ENCODE data around the gene PHAF1. TPM values are rescaled to one million over a fixed set of nuclear protein-coding genes. Genes with fewer than 3 reads are reported as not detected.

PHAF1 gene
- total and polyA plus RNA-seq, 9 of the 15 experiments (the other 6 are each of a cell fraction or from before 2014, with no cell fraction given): 5.1 to 25.4 (median 13.8) TPM

Other genes starting within 250 kb of the PHAF1 start
Only the 7 nearest of the 23 such genes appear.
- 0.91 and 2.1 TPM in 2 replicates for gene B3GNT9, start 41.1 kb downstream of the PHAF1 start, total RNA-seq (2014; rRNA removed)
- 0.67 and 0.91 TPM in 2 replicates for gene B3GNT9, start 41.1 kb downstream of the PHAF1 start, total RNA-seq (2014; rRNA removed; fragmentation: Illumina TruSeq; extraction: Trizol)
- 1.1 TPM in 2 replicates for gene B3GNT9, start 41.1 kb downstream of the PHAF1 start, total RNA-seq (2015; rRNA removed; fragmentation: Illumina TruSeq; extraction: Trizol)
- gene B3GNT9, start 41.1 kb downstream of the PHAF1 start, total RNA-seq (2021): 1.5 and 1.8 TPM in 2 replicates
- gene B3GNT9, start 41.1 kb downstream of the PHAF1 start, polyA plus RNA-seq (2011; rRNA removed): 1.5 TPM in 2 replicates
- 0.90 and 1.1 TPM in 2 replicates for gene B3GNT9, start 41.1 kb downstream of the PHAF1 start, polyA plus RNA-seq (2014; fragmentation: Illumina TruSeq; extraction: Trizol)
- gene B3GNT9, start 41.1 kb downstream of the PHAF1 start, polyA plus RNA-seq (2014; fragmentation: Nextera tagmentation; extraction: Ambion mirVana): under 1 TPM in 1 of 2 experiments, not detected in 1; 0.01 TPM
- 1.6 TPM in 2 replicates for gene B3GNT9, start 41.1 kb downstream of the PHAF1 start, polyA plus RNA-seq (2014; rRNA removed)
- gene TRADD, start 50.0 kb downstream of the PHAF1 start, total RNA-seq (2014; rRNA removed): 11.9 and 18.0 TPM in 2 replicates
- 2.9 and 3.0 TPM in 2 replicates for gene TRADD, start 50.0 kb downstream of the PHAF1 start, total RNA-seq (2014; rRNA removed; fragmentation: Illumina TruSeq; extraction: Trizol)
- 5.4 and 5.6 TPM in 2 replicates for gene TRADD, start 50.0 kb downstream of the PHAF1 start, total RNA-seq (2015; rRNA removed; fragmentation: Illumina TruSeq; extraction: Trizol)
- 11.8 and 12.2 TPM in 2 replicates for gene TRADD, start 50.0 kb downstream of the PHAF1 start, total RNA-seq (2021)
- gene TRADD, start 50.0 kb downstream of the PHAF1 start, polyA plus RNA-seq (2011; rRNA removed): 8.3 and 8.8 TPM in 2 replicates
- 3.0 and 5.2 TPM in 2 replicates for gene TRADD, start 50.0 kb downstream of the PHAF1 start, polyA plus RNA-seq (2014; fragmentation: Illumina TruSeq; extraction: Trizol)
- 1 to 10 TPM in 1 of 2 experiments, under 1 TPM in 1; 0.76 to 1.7 TPM for gene TRADD, start 50.0 kb downstream of the PHAF1 start, polyA plus RNA-seq (2014; fragmentation: Nextera tagmentation; extraction: Ambion mirVana)
- gene TRADD, start 50.0 kb downstream of the PHAF1 start, polyA plus RNA-seq (2014; rRNA removed): 14.6 and 17.1 TPM in 2 replicates
- gene FBXL8, start 50.0 kb downstream of the PHAF1 start, total RNA-seq (2014; rRNA removed): 12.5 and 14.5 TPM in 2 replicates
- gene FBXL8, start 50.0 kb downstream of the PHAF1 start, total RNA-seq (2014; rRNA removed; fragmentation: Illumina TruSeq; extraction: Trizol): 4.0 and 4.7 TPM in 2 replicates
- 5.4 and 5.8 TPM in 2 replicates for gene FBXL8, start 50.0 kb downstream of the PHAF1 start, total RNA-seq (2015; rRNA removed; fragmentation: Illumina TruSeq; extraction: Trizol)
- gene FBXL8, start 50.0 kb downstream of the PHAF1 start, total RNA-seq (2021): 17.6 and 22.1 TPM in 2 replicates
- 10.9 and 18.2 TPM in 2 replicates for gene FBXL8, start 50.0 kb downstream of the PHAF1 start, polyA plus RNA-seq (2011; rRNA removed)
- 4.4 and 7.4 TPM in 2 replicates for gene FBXL8, start 50.0 kb downstream of the PHAF1 start, polyA plus RNA-seq (2014; fragmentation: Illumina TruSeq; extraction: Trizol)
- gene FBXL8, start 50.0 kb downstream of the PHAF1 start, polyA plus RNA-seq (2014; fragmentation: Nextera tagmentation; extraction: Ambion mirVana): under 1 TPM in 1 of 2 experiments, not detected in 1; 0.08 TPM
- 28.2 and 28.8 TPM in 2 replicates for gene FBXL8, start 50.0 kb downstream of the PHAF1 start, polyA plus RNA-seq (2014; rRNA removed)
- gene HSF4, start 54.8 kb downstream of the PHAF1 start, total RNA-seq (2014; rRNA removed): 8.3 and 13.2 TPM in 2 replicates
- gene HSF4, start 54.8 kb downstream of the PHAF1 start, total RNA-seq (2014; rRNA removed; fragmentation: Illumina TruSeq; extraction: Trizol): 3.4 and 5.3 TPM in 2 replicates
- 9.7 and 9.8 TPM in 2 replicates for gene HSF4, start 54.8 kb downstream of the PHAF1 start, total RNA-seq (2015; rRNA removed; fragmentation: Illumina TruSeq; extraction: Trizol)
- gene HSF4, start 54.8 kb downstream of the PHAF1 start, total RNA-seq (2021): 22.6 and 25.2 TPM in 2 replicates
- 7.3 and 19.2 TPM in 2 replicates for gene HSF4, start 54.8 kb downstream of the PHAF1 start, polyA plus RNA-seq (2011; rRNA removed)
- 9.2 and 12.8 TPM in 2 replicates for gene HSF4, start 54.8 kb downstream of the PHAF1 start, polyA plus RNA-seq (2014; fragmentation: Illumina TruSeq; extraction: Trizol)
- under 1 TPM in 1 of 2 experiments, not detected in 1; 0.50 TPM for gene HSF4, start 54.8 kb downstream of the PHAF1 start, polyA plus RNA-seq (2014; fragmentation: Nextera tagmentation; extraction: Ambion mirVana)
- 21.4 and 35.4 TPM in 2 replicates for gene HSF4, start 54.8 kb downstream of the PHAF1 start, polyA plus RNA-seq (2014; rRNA removed)
- gene NOL3, start 60.6 kb downstream of the PHAF1 start, total RNA-seq (2014; rRNA removed): 5.4 and 8.3 TPM in 2 replicates
- gene NOL3, start 60.6 kb downstream of the PHAF1 start, total RNA-seq (2014; rRNA removed; fragmentation: Illumina TruSeq; extraction: Trizol): 3.4 and 4.3 TPM in 2 replicates
- 4.1 and 5.0 TPM in 2 replicates for gene NOL3, start 60.6 kb downstream of the PHAF1 start, total RNA-seq (2015; rRNA removed; fragmentation: Illumina TruSeq; extraction: Trizol)
- gene NOL3, start 60.6 kb downstream of the PHAF1 start, total RNA-seq (2021): 7.0 and 9.3 TPM in 2 replicates
- gene NOL3, start 60.6 kb downstream of the PHAF1 start, polyA plus RNA-seq (2011; rRNA removed): 8.4 and 13.5 TPM in 2 replicates
- gene NOL3, start 60.6 kb downstream of the PHAF1 start, polyA plus RNA-seq (2014; fragmentation: Illumina TruSeq; extraction: Trizol): 7.6 and 8.2 TPM in 2 replicates
- under 1 TPM; 0.45 to 0.69 TPM for gene NOL3, start 60.6 kb downstream of the PHAF1 start, polyA plus RNA-seq (2014; fragmentation: Nextera tagmentation; extraction: Ambion mirVana)
- 12.2 and 14.0 TPM in 2 replicates for gene NOL3, start 60.6 kb downstream of the PHAF1 start, polyA plus RNA-seq (2014; rRNA removed)
- gene MATCAP1, start 74.0 kb downstream of the PHAF1 start, total RNA-seq (2014; rRNA removed): 10.3 and 13.2 TPM in 2 replicates
- gene MATCAP1, start 74.0 kb downstream of the PHAF1 start, total RNA-seq (2014; rRNA removed; fragmentation: Illumina TruSeq; extraction: Trizol): 5.6 and 6.0 TPM in 2 replicates
- gene MATCAP1, start 74.0 kb downstream of the PHAF1 start, total RNA-seq (2015; rRNA removed; fragmentation: Illumina TruSeq; extraction: Trizol): 9.2 and 9.9 TPM in 2 replicates
- 16.6 and 16.9 TPM in 2 replicates for gene MATCAP1, start 74.0 kb downstream of the PHAF1 start, total RNA-seq (2021)
- 13.4 and 17.8 TPM in 2 replicates for gene MATCAP1, start 74.0 kb downstream of the PHAF1 start, polyA plus RNA-seq (2011; rRNA removed)
- 10.6 and 12.0 TPM in 2 replicates for gene MATCAP1, start 74.0 kb downstream of the PHAF1 start, polyA plus RNA-seq (2014; fragmentation: Illumina TruSeq; extraction: Trizol)
- 1 to 10 TPM; 3.4 to 3.8 TPM for gene MATCAP1, start 74.0 kb downstream of the PHAF1 start, polyA plus RNA-seq (2014; fragmentation: Nextera tagmentation; extraction: Ambion mirVana)
- gene MATCAP1, start 74.0 kb downstream of the PHAF1 start, polyA plus RNA-seq (2014; rRNA removed): 20.5 and 27.5 TPM in 2 replicates
- 0.12 TPM in 1 of 2 replicates, not detected in the other for gene EXOC3L1, start 80.2 kb downstream of the PHAF1 start, total RNA-seq (2014; rRNA removed)
- not detected in 2 replicates for gene EXOC3L1, start 80.2 kb downstream of the PHAF1 start, total RNA-seq (2014; rRNA removed; fragmentation: Illumina TruSeq; extraction: Trizol)
- gene EXOC3L1, start 80.2 kb downstream of the PHAF1 start, total RNA-seq (2015; rRNA removed; fragmentation: Illumina TruSeq; extraction: Trizol): not detected in 2 replicates
- not detected in 2 replicates for gene EXOC3L1, start 80.2 kb downstream of the PHAF1 start, total RNA-seq (2021)
- 0.08 TPM in 1 of 2 replicates, not detected in the other for gene EXOC3L1, start 80.2 kb downstream of the PHAF1 start, polyA plus RNA-seq (2011; rRNA removed)
- gene EXOC3L1, start 80.2 kb downstream of the PHAF1 start, polyA plus RNA-seq (2014; fragmentation: Illumina TruSeq; extraction: Trizol): not detected in 2 replicates
- not detected for gene EXOC3L1, start 80.2 kb downstream of the PHAF1 start, polyA plus RNA-seq (2014; fragmentation: Nextera tagmentation; extraction: Ambion mirVana)
- not detected in 2 replicates for gene EXOC3L1, start 80.2 kb downstream of the PHAF1 start, polyA plus RNA-seq (2014; rRNA removed)

Data from K562 (cell line).